NCI-H748 (cell line): Measurements from ENCODE around the gene TEDC2.

Experiments used
- DNase-seq: peaks from one replicate; lab custom pipeline; 2025; ENCODE audit not compliant: unreplicated experiment; lab: John Stamatoyannopoulos, UW

Gene TEDC2

GRCh38 chr16:2464333-2464732 is 4.4 kb downstream of the TEDC2 start:
- DNase-seq: no peak

GRCh38 chr16:2465653-2466415 is 5.9 kb downstream of the TEDC2 start:
- peak; percentile 4 for DNase-seq

DNA sequence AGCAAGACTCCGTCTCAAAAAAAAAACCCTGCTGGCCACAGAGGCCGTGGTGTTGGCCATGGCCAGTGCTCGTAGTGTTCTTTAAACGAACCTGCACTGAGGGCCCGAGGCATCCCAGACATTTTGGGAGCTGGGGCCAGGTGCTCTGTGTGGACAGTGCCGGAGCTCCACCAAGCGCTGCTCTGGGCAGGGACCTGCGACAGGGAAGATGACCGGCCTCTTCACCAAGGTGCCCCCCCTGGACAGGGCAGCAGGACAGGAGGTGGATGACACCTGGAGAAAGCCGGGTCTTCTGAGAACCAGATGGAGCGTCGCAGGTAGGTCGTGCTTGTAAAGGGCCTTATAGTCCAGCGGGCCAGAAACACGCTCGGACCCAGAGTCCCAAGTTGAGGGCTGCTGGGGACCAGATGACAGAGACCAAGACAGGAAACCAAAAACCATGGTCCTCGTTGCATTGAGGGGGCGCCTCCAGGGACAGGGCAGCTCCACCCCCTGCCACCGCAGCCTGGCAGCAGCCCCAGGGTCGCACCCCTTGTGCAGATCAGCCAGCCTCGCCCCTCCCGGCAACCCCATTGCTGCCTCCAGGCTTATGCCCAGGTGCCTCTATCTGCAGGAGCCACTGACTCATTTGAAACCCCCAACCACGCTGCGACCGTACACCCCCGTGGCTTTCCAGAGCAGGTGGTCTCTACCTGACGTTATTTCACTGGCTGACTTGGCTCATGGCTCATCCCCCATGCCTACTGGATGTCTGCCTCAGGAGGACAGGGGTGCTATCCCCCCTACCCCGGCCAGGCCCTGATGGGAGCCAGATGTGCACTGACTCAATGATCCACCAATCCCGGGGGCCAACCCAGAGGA is 7.0 kb downstream of the TEDC2 start:
- DNase-seq: no peak

DNA sequence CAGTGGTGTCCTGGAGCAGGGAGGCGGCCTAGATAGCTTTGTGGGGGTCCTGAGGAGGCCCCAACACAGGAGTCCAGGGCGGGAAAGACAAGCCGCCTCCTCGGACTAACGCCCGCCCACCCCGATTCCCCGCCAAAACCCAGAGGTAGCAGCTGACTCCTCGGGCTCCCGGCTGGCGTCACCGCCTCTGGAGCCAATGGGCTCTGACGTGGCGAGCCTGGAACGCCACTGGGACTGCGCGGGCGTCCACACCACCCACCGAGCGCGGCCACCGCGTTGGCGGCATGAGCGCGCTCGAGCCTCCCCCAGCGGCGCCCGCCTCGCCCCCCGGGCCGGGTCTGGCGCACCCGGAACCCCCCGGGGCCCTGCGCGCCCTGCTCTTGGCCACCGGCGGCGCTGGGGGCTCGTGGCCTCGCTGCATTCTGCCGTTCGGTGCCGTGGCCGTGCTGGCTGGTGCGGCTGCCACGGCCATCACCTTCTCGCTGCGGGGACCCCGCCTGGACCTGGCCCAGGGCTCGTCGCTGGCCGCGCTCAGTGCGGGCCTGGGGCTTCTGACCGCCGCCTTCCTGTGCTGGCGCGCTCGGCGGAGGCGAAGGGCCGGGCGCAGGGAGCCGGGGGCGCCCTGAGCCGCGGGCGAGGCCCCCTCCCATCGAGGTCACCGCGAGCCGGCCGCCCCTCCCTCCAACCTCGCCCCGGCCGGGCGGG is 7.8 kb downstream of the TEDC2 start:
- peak; percentile 86 for DNase-seq

- DNase-seq: peak; percentile 63
Observed at GRCh38 chr16:2468233-2468724, 8.4 kb downstream of the TEDC2 start.

DNA sequence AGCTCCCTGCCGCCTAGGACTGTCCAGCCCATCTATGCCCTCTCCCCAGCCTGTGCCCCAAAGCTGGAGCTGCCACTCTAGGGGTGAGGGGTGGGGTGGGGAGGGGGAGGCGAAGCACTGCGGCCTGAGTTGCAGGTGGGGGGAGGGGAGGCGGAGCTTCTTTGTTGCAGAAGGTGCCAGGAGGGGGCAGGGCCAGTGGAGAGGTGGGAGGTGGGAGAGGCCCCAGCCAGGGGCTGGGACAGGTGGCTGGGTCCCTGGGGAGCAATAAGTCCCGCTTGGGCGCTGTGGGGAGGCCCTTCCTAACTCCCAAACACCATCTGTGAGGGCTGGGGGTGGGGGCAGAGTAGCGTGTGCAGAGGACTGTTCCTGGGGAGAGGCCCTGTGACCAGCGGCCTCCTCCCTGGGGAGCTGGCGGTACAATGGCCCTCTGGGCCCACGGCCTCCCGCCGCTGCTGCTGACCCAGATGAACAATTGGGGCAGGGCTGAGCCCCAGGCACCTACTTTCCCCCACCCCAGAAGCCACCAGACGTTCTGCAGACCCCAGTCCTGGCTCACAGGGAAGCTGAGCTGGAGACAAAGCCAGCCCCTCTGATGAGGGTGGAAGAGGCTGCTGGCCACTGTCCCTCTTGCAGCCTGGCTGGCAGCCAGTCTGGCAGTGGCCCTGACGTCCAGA is 9.0 kb downstream of the TEDC2 start:
- DNase-seq: peak; percentile 62

- DNase-seq: no peak
Observed at GRCh38 chr16:2469399-2470233, 9.7 kb downstream of the TEDC2 start.

DNA sequence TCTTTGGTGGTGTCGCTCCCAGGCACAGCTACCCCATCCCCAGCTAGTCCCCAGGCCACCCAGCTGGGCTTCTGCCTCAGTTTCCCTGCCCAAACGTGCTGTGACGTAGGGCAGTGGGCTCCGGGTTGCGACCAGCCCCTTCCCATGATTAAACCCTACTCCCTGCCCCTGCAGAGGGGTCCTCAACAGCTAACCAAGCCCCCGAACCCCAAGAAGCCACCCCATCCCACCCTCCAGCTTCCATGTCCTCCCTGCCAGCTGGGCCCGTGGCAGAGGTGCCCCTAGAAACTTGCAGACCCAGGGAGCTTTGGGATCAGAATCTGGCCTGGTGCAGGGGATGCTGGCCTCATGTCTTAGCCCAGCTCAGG is 10.3 kb downstream of the TEDC2 start:
- no peak for DNase-seq

DNA sequence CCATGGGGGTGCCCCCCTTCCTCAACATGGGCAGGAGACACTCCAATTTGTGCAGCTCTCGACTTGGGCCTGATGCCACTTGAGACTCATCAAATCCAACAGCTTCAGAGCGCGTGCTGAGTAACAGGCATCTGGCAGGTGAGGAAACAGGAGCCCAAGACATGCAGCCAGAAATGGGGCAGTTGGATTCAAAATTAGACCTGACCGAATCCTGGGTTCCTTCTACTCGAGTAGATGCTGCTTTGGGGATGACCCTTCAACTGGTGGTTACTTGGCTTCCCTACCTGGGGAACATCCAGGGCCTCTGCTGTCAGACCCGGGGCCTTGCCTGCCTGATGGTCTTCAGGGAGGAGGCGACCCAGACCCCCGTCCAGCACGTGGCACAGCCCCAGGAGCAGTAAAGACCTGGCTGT is 10.7 kb downstream of the TEDC2 start:
- peak; percentile 12 for DNase-seq

DNA sequence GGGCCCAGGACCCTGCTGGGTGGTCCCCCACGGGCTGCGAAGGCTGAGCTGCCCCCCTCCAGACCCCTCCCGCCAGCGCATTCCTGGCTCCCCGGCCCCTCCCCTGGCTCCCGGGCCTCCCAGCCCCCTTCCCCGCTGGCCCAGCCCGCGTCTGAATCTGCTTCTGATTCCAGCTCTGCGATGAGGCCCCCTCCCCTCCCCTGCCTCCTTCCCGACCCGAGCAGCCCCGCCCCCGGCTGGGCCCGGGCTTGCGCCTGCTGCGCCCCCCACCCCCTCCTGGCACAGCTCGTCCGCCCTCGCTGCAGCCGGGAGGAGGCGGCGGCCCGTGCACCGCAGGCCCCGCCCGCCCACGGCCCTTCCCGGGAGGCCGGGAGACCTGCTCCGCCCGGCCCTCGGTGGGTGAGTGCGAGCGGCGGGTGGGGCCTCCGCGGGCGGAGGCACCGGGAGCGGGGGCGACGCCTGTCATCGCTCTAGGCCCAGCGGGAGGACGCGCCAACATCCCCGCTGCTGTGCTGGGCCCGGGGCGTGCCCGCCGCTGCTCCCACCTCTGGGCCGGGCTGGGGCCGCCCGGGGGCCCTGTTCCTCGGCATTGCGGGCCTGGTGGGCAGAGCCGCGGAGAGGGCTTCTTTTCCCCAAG is 11.2 kb downstream of the TEDC2 start, which contains the start of gene NTN3:
NTN3 (plus strand) TSS at position 282 of the 637 bp plus-strand sequence. CDS start 405 bp downstream, outside the sequence.
- DNase-seq: peak; percentile 36

- DNase-seq: peak; percentile 20
Observed at GRCh38 chr16:2471653-2472487, 12.0 kb downstream of the TEDC2 start.

- DNase-seq: no peak
Observed at GRCh38 chr16:2472488-2472864, 12.6 kb downstream of the TEDC2 start.

DNA sequence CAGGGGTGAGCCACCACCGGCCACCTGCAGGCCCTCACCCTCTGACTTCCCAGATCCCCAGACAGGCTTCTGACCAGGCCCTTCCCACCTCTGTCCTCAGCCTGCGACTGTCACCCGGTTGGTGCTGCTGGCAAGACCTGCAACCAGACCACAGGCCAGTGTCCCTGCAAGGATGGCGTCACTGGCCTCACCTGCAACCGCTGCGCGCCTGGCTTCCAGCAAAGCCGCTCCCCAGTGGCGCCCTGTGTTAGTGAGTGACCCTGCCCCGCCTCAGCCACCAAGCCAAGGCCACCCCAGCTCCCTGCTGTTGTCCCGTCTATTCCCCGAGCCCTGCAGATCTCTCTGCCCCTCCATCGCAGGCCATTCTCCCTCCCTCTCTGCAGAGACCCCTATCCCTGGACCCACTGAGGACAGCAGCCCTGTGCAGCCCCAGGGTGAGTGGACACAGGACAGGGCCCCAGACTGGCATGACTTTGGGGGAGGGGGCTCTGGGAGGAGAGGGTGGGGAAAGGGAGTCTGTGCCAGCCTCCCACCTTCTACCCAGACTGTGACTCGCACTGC is 13.1 kb downstream of the TEDC2 start:
- no peak for DNase-seq

GRCh38 chr16:2473446-2473926 is 13.6 kb downstream of the TEDC2 start:
- DNase-seq: peak; percentile 27

- DNase-seq: peak; percentile 42
Observed at GRCh38 chr16:2473999-2474876, 14.3 kb downstream of the TEDC2 start.

DNA sequence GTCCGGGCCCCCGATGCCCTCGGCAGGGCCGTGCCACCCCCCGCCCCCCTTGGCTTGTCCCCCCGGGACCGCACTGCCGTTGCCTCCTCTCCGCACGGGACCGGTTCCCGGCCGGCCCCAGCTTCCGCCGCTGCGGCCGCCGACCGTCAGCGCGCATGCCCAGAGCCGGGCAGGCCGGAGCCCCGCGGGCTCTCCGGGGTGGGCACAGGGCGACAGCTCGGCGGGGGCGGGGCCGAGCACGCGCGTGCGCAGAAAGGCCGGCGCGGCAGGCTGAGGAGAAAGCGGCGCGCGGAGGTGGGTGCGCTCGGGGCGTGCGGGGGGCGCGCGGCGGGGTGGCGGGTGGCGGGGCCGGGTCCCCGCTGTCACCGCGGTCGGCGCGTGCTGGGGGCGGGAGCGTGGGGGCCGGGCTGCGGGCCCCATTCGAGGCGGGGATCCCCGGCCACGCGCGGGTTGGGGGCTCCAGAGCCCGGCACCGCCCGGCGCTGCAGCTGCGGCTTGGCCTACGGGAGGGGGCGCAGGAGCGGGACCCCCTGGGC is 15.0 kb downstream of the TEDC2 start, which contains the start of gene TBC1D24:
TBC1D24 (plus strand) TSS at position 251 of the 536 bp plus-strand sequence. CDS start 21,022 bp downstream, outside the sequence.
- peak; percentile 78 for DNase-seq
